ENCODE data around the gene KLHL30. TPM values are rescaled to one million over a fixed set of nuclear protein-coding genes. Genes with fewer than 3 reads are reported as not detected.

Gene KLHL30
- polyA plus RNA-seq, 1 donor (not counting 4 experiments of a cell fraction or from before 2014, with no cell fraction given): not detected

- Histone ChIP-seq H3K4me2 (ENCODE audit: control insufficient read depth, extremely low read depth, insufficient read depth, low read depth, low read length) (no peak overlapping the region), H3K27ac (ENCODE audit: control insufficient read depth, insufficient read depth, low read length) (no peak overlapping the region), H3K4me3 (ENCODE audit: control insufficient read depth in 2 of 3, extremely low read depth in 1 of 3, insufficient read depth in 2 of 3, low read depth in 1 of 3, low read length in 3 of 3) (no peak overlapping the region), H3K9me1 (ENCODE audit: control insufficient read depth, extremely low read depth, insufficient read depth, low read length) (no peaks in the 10 kb centered on the region), H4K20me1 (ENCODE audit: control insufficient read depth, extremely low read depth, insufficient read depth, low read length) (no peaks in the 10 kb centered on the region), H2AFZ (ENCODE audit: control insufficient read depth, low read length) (no peak overlapping the region), H3K9me3 (ENCODE audit: control insufficient read depth, low read depth, low read length) (no peaks in the 10 kb centered on the region), H3K27me3 (ENCODE audit: control insufficient read depth, extremely low read depth, insufficient read depth, low read length) (no peaks in the 10 kb centered on the region), H3K79me2 (ENCODE audit: control insufficient read depth, insufficient read depth, low read length) (no peaks in the 10 kb centered on the region), H3K4me1 (ENCODE audit: control insufficient read depth, extremely low read depth, insufficient read depth, low read length) (peaks cover 4% of the 10 kb centered on the region), H3K9ac (ENCODE audit: control insufficient read depth, extremely low read depth, insufficient read depth, low read length) (no peak overlapping the region), H3K36me3 (ENCODE audit: control insufficient read depth in 2 of 2, extremely low read depth in 1 of 2, insufficient read depth in 2 of 2, low read length in 2 of 2) (peaks cover 2 to 3% of the 10 kb centered on the region in 2 experiments)
- dilution Hi-C loops (cut with MboI; ENCODE audit: extremely low pct_ligation_motif_present, low sequenced_read_pairs): no loop called here
- TF ChIP-seq EZH2 (IDR thresholded peaks at IDR 0.05; ENCODE audit: low read length) (no peak), CTCF (optimal IDR thresholded peaks at IDR 0.05 in 1 of 3, IDR thresholded peaks at IDR 0.05 in 1 of 3, conservative IDR thresholded peaks at IDR 0.05 in 1 of 3; ENCODE audit: extremely low read depth in 1 of 3, insufficient read depth in 2 of 3, low read length in 3 of 3) (no peak)
- FAIRE-seq (no peak), DNase-seq (ENCODE audit: low read depth, low spot score) (no peak)
Measured at GRCh38 chr2:238091436-238092060, 46.9 kb upstream of the KLHL30 start.

- Histone ChIP-seq H3K4me2 (ENCODE audit: control insufficient read depth, extremely low read depth, insufficient read depth, low read depth, low read length) (no peak overlapping the region), H3K79me2 (ENCODE audit: control insufficient read depth, insufficient read depth, low read length) (no peaks in the 10 kb centered on the region), H4K20me1 (ENCODE audit: control insufficient read depth, extremely low read depth, insufficient read depth, low read length) (no peaks in the 10 kb centered on the region), H3K4me3 (ENCODE audit: control insufficient read depth in 2 of 3, extremely low read depth in 1 of 3, insufficient read depth in 2 of 3, low read depth in 1 of 3, low read length in 3 of 3) (no peak overlapping the region), H3K27me3 (ENCODE audit: control insufficient read depth, extremely low read depth, insufficient read depth, low read length) (no peaks in the 10 kb centered on the region), H3K4me1 (ENCODE audit: control insufficient read depth, extremely low read depth, insufficient read depth, low read length) (peaks cover 4% of the 10 kb centered on the region), H3K36me3 (ENCODE audit: control insufficient read depth in 2 of 2, extremely low read depth in 1 of 2, insufficient read depth in 2 of 2, low read length in 2 of 2) (peaks cover 2 to 3% of the 10 kb centered on the region in 2 experiments), H3K9ac (ENCODE audit: control insufficient read depth, extremely low read depth, insufficient read depth, low read length) (no peak overlapping the region), H3K9me3 (ENCODE audit: control insufficient read depth, low read depth, low read length) (no peaks in the 10 kb centered on the region), H3K9me1 (ENCODE audit: control insufficient read depth, extremely low read depth, insufficient read depth, low read length) (no peaks in the 10 kb centered on the region), H3K27ac (ENCODE audit: control insufficient read depth, insufficient read depth, low read length) (no peak overlapping the region), H2AFZ (ENCODE audit: control insufficient read depth, low read length) (no peak overlapping the region)
- FAIRE-seq (no peak), DNase-seq (ENCODE audit: low read depth, low spot score) (no peak)
- no peak for TF ChIP-seq EZH2 (IDR thresholded peaks at IDR 0.05; ENCODE audit: low read length)
- no peak for TF ChIP-seq CTCF (optimal IDR thresholded peaks at IDR 0.05 in 1 of 3, IDR thresholded peaks at IDR 0.05 in 1 of 3, conservative IDR thresholded peaks at IDR 0.05 in 1 of 3; ENCODE audit: extremely low read depth in 1 of 3, insufficient read depth in 2 of 3, low read length in 3 of 3)
- dilution Hi-C loops (cut with MboI; ENCODE audit: extremely low pct_ligation_motif_present, low sequenced_read_pairs): no loop called here
Measured at GRCh38 chr2:238092486-238093035, 45.9 kb upstream of the KLHL30 start.
